C4-2B (cell line): ENCODE measurements around the gene GTF3C2.
A peak's percentile ranks its signal among the peaks of the same experiment; 100 is the strongest.

ENCODE experiments used
- H3K27ac ChIP-seq: fragments of 450-650 bp; 2 replicates; pipeline ENCODE4 v1.5.1; 2017
- CTCF ChIP-seq: fragments of 450-650 bp; conservative IDR thresholded peaks from 2 replicates; pipeline ENCODE4 v1.5.1; 2017; ENCODE audit warnings: mild to moderate bottlenecking
- ZFX ChIP-seq: fragments of 450-650 bp; IDR thresholded peaks from 2 replicates; pipeline ENCODE4 v1.6.1; 2017

The GTF3C2 gene

DNA sequence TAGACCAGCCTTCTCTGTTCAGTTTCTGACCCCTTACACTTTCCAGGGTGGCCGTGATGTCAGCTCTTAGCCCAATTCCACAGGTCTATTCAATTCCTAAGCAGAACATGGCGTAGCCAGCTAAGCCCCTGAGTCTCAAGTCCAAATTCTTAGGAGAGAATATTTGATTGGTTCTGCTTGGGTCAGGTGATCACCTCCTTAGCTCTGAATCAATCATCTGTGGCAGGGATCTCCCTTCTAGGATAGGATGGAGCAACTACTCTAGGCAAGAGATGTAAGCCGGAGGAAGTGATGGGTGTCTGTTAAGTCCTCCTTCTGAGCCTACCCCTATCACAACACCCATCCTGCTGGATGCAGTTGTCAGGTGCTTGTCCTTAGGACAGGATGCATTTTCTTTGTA lies 59.4 kb downstream of the GTF3C2 start:
- no peak for TF ChIP-seq ZFX
- no peak for TF ChIP-seq CTCF
- H3K27ac ChIP-seq: no peak overlapping the region

- TF ChIP-seq ZFX (no peak), CTCF (no peak)
- H3K27ac ChIP-seq: no peak overlapping the region
Observed at GRCh38 chr2:27296481-27296880, 60.1 kb downstream of the GTF3C2 start.

GRCh38 chr2:27294928-27295327 lies 61.6 kb downstream of the GTF3C2 start:
- no peak for TF ChIP-seq ZFX
- TF ChIP-seq CTCF: no peak
- H3K27ac ChIP-seq: peak overlapping the region; percentile 95

DNA sequence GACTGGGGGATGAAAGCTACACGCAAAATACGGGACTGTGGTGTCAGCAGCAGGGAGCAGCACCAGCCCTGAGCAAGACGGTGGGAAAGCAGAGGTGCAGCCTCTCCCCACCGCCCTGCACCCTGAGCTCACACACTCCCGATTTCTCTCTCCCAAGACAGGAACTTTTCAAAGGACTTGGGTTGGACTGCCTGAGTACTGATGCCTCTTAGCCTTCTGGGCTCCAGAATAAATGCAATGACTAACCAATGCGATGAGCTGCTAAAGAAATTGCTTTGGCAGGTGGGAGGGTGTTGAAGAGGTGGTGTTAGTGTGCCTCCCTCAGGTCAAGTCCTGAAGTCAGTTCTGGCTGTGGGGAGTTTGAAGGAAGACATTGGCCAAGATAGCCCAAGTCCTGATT lies 64.7 kb downstream of the GTF3C2 start:
- peak overlapping the region; percentile 52 for H3K27ac ChIP-seq
- TF ChIP-seq CTCF (peak; percentile 26), ZFX (no peak)

- TF ChIP-seq CTCF: no peak
- no peak for TF ChIP-seq ZFX
- H3K27ac ChIP-seq: no peak overlapping the region
Observed at GRCh38 chr2:27290549-27290948, 66.0 kb downstream of the GTF3C2 start.

DNA sequence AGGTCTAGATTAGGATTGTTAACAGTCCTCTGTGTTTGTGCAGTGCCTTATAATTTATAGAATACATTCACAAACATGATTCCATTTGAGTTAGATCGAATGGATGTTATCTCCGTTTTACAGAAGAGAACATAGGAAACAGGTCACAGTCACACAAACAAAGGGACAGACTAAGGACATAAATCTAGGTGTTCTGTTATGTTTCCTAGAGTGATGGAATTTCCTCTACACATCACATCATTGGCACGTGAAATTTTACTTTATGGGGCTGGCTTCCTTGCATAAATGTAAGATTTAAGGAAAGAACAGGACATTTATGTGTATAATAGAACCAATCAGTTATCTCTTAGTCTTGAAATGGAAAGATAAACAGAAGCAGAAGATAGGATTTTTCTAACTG lies 68.0 kb downstream of the GTF3C2 start:
- TF ChIP-seq CTCF (no peak), ZFX (no peak)
- no peak overlapping the region for H3K27ac ChIP-seq

GRCh38 chr2:27285481-27285880 lies 71.1 kb downstream of the GTF3C2 start:
- H3K27ac ChIP-seq: no peak overlapping the region
- TF ChIP-seq ZFX: no peak
- no peak for TF ChIP-seq CTCF
